ENCODE results near the gene PSAT1.

DNA sequence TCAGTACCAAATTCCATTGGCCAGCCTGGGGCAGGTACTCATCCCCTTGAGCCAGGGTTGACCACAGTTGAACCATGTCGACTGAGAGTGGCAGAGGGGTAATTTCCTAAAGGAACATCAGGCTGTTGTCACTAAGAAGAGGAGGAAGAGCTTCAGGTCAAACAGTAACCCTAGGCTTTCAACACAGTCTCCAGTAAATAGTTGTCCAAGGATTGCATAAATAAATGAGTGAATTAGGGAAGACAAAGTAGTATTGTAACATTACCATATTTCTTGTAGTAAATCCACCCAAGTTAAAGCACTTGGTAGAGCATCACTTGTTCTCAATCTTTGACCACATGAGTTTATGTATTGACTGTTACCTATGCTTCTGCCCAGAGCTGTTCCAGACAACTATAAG lies 7.4 kb downstream of the PSAT1 start:
- TF ChIP-seq, protein P1, sequence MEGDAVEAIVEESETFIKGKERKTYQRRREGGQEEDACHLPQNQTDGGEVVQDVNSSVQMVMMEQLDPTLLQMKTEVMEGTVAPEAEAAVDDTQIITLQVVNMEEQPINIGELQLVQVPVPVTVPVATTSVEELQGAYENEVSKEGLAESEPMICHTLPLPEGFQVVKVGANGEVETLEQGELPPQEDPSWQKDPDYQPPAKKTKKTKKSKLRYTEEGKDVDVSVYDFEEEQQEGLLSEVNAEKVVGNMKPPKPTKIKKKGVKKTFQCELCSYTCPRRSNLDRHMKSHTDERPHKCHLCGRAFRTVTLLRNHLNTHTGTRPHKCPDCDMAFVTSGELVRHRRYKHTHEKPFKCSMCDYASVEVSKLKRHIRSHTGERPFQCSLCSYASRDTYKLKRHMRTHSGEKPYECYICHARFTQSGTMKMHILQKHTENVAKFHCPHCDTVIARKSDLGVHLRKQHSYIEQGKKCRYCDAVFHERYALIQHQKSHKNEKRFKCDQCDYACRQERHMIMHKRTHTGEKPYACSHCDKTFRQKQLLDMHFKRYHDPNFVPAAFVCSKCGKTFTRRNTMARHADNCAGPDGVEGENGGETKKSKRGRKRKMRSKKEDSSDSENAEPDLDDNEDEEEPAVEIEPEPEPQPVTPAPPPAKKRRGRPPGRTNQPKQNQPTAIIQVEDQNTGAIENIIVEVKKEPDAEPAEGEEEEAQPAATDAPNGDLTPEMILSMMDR (conservative IDR thresholded peaks at IDR 0.05), result no peak
- no peak for TF ChIP-seq ZFX (IDR thresholded peaks at IDR 0.05)

All from C4-2B (cell line).